Measurements from ENCODE around the gene FLVCR2.

FLVCR2 gene

GRCh38 chr14:75547552-75548250 lies 30.7 kb upstream of the FLVCR2 start:
- H3K4me3 Mint-ChIP-seq, result no peak overlapping the region
- DNase-seq (ENCODE audit: low spot score), result no peak
- H3K36me3 Mint-ChIP-seq (ENCODE audit: low read depth), result peaks cover 35% of the 10 kb centered on the region
- H3K27me3 Mint-ChIP-seq (ENCODE audit: low read depth), result no peaks in the 10 kb centered on the region
- H3K27ac Mint-ChIP-seq, result no peak overlapping the region
- H3K4me1 Mint-ChIP-seq (ENCODE audit: low read depth), result peaks cover 29% of the 10 kb centered on the region
- no peaks in the 10 kb centered on the region for H3K9me3 Mint-ChIP-seq

GRCh38 chr14:75548544-75548943 lies 29.9 kb upstream of the FLVCR2 start:
- H3K36me3 Mint-ChIP-seq (ENCODE audit: low read depth), result peaks cover 35% of the 10 kb centered on the region
- no peak for DNase-seq (ENCODE audit: low spot score)
- H3K27ac Mint-ChIP-seq, result no peak overlapping the region
- H3K4me1 Mint-ChIP-seq (ENCODE audit: low read depth), result peaks cover 27% of the 10 kb centered on the region
- no peaks in the 10 kb centered on the region for H3K9me3 Mint-ChIP-seq
- no peaks in the 10 kb centered on the region for H3K27me3 Mint-ChIP-seq (ENCODE audit: low read depth)
- no peak overlapping the region for H3K4me3 Mint-ChIP-seq

- no peaks in the 10 kb centered on the region for H3K27me3 Mint-ChIP-seq (ENCODE audit: low read depth)
- H3K27ac Mint-ChIP-seq, result peak overlapping the region; percentile 12
- no peaks in the 10 kb centered on the region for H3K9me3 Mint-ChIP-seq
- peaks cover 35% of the 10 kb centered on the region for H3K36me3 Mint-ChIP-seq (ENCODE audit: low read depth)
- peak; percentile 64 for DNase-seq (ENCODE audit: low spot score)
- H3K4me1 Mint-ChIP-seq (ENCODE audit: low read depth), result peaks cover 24% of the 10 kb centered on the region
- H3K4me3 Mint-ChIP-seq, result peak overlapping the region; percentile 14
Observed at GRCh38 chr14:75549169-75549568, 29.3 kb upstream of the FLVCR2 start.

- H3K4me1 Mint-ChIP-seq (ENCODE audit: low read depth), result peaks cover 29% of the 10 kb centered on the region
- no peaks in the 10 kb centered on the region for H3K9me3 Mint-ChIP-seq
- no peaks in the 10 kb centered on the region for H3K27me3 Mint-ChIP-seq (ENCODE audit: low read depth)
- peaks cover 30% of the 10 kb centered on the region for H3K36me3 Mint-ChIP-seq (ENCODE audit: low read depth)
- H3K4me3 Mint-ChIP-seq, result no peak overlapping the region
- no peak for DNase-seq (ENCODE audit: low spot score)
- no peak overlapping the region for H3K27ac Mint-ChIP-seq
Observed at GRCh38 chr14:75551021-75551420, 27.4 kb upstream of the FLVCR2 start.

- H3K36me3 Mint-ChIP-seq (ENCODE audit: low read depth), result peaks cover 11% of the 10 kb centered on the region
- no peak overlapping the region for H3K4me3 Mint-ChIP-seq
- H3K9me3 Mint-ChIP-seq, result peaks cover 6% of the 10 kb centered on the region
- H3K4me1 Mint-ChIP-seq (ENCODE audit: low read depth), result peaks cover 30% of the 10 kb centered on the region
- DNase-seq (ENCODE audit: low spot score), result no peak
- H3K27ac Mint-ChIP-seq, result no peak overlapping the region
- no peaks in the 10 kb centered on the region for H3K27me3 Mint-ChIP-seq (ENCODE audit: low read depth)
Observed at GRCh38 chr14:75553157-75553556, 25.3 kb upstream of the FLVCR2 start.

GRCh38 chr14:75553761-75554364 lies 24.6 kb upstream of the FLVCR2 start:
- H3K4me1 Mint-ChIP-seq (ENCODE audit: low read depth), result peaks cover 28% of the 10 kb centered on the region
- H3K9me3 Mint-ChIP-seq, result peaks cover 6% of the 10 kb centered on the region
- no peak overlapping the region for H3K4me3 Mint-ChIP-seq
- no peak overlapping the region for H3K27ac Mint-ChIP-seq
- no peaks in the 10 kb centered on the region for H3K27me3 Mint-ChIP-seq (ENCODE audit: low read depth)
- DNase-seq (ENCODE audit: low spot score), result no peak
- peaks cover 7% of the 10 kb centered on the region for H3K36me3 Mint-ChIP-seq (ENCODE audit: low read depth)

- Mint-ChIP-seq H3K36me3 (ENCODE audit: low read depth) (peaks cover 3% of the 10 kb centered on the region), H3K4me3 (no peak overlapping the region), H3K9me3 (peaks cover 6% of the 10 kb centered on the region), H3K27ac (no peak overlapping the region), H3K27me3 (ENCODE audit: low read depth) (no peaks in the 10 kb centered on the region), H3K4me1 (ENCODE audit: low read depth) (peaks cover 28% of the 10 kb centered on the region)
- no peak for DNase-seq (ENCODE audit: low spot score)
Observed at GRCh38 chr14:75554482-75554881, 23.9 kb upstream of the FLVCR2 start.

- H3K27ac Mint-ChIP-seq, result no peak overlapping the region
- H3K4me1 Mint-ChIP-seq (ENCODE audit: low read depth), result peaks cover 50% of the 10 kb centered on the region
Observed at GRCh38 chr14:75558440-75558839, 20.0 kb upstream of the FLVCR2 start.

GRCh38 chr14:75559045-75559444 lies 19.4 kb upstream of the FLVCR2 start:
- H3K4me3 Mint-ChIP-seq, result no peak overlapping the region
- H3K4me1 Mint-ChIP-seq (ENCODE audit: low read depth), result peaks cover 50% of the 10 kb centered on the region
- H3K27me3 Mint-ChIP-seq (ENCODE audit: low read depth), result no peaks in the 10 kb centered on the region
- DNase-seq (ENCODE audit: low spot score), result no peak
- H3K36me3 Mint-ChIP-seq (ENCODE audit: low read depth), result peaks cover 1% of the 10 kb centered on the region
- H3K27ac Mint-ChIP-seq, result peak overlapping the region; percentile 64
- peaks cover 6% of the 10 kb centered on the region for H3K9me3 Mint-ChIP-seq

More at GRCh38 chr14:75558440-75558839, 20.0 kb upstream of the FLVCR2 start:
- DNase-seq (ENCODE audit: low spot score), result no peak
- H3K36me3 Mint-ChIP-seq (ENCODE audit: low read depth), result peaks cover 1% of the 10 kb centered on the region
- peaks cover 6% of the 10 kb centered on the region for H3K9me3 Mint-ChIP-seq
- no peak overlapping the region for H3K4me3 Mint-ChIP-seq
- no peaks in the 10 kb centered on the region for H3K27me3 Mint-ChIP-seq (ENCODE audit: low read depth)

GRCh38 chr14:75559451-75560222 lies 18.8 kb upstream of the FLVCR2 start:
- peaks cover 1% of the 10 kb centered on the region for H3K36me3 Mint-ChIP-seq (ENCODE audit: low read depth)
- no peaks in the 10 kb centered on the region for H3K27me3 Mint-ChIP-seq (ENCODE audit: low read depth)
- H3K4me1 Mint-ChIP-seq (ENCODE audit: low read depth), result peaks cover 52% of the 10 kb centered on the region
- H3K9me3 Mint-ChIP-seq, result peaks cover 6% of the 10 kb centered on the region
- H3K27ac Mint-ChIP-seq, result peak overlapping the region; percentile 64
- no peak overlapping the region for H3K4me3 Mint-ChIP-seq
- DNase-seq (ENCODE audit: low spot score), result peak; percentile 81

GRCh38 chr14:75561013-75561432 lies 17.4 kb upstream of the FLVCR2 start:
- H3K9me3 Mint-ChIP-seq, result peaks cover 6% of the 10 kb centered on the region
- H3K36me3 Mint-ChIP-seq (ENCODE audit: low read depth), result peaks cover 1% of the 10 kb centered on the region
- H3K4me1 Mint-ChIP-seq (ENCODE audit: low read depth), result peaks cover 56% of the 10 kb centered on the region
- H3K27me3 Mint-ChIP-seq (ENCODE audit: low read depth), result no peaks in the 10 kb centered on the region
- DNase-seq (ENCODE audit: low spot score), result peak; percentile 45
- no peak overlapping the region for H3K27ac Mint-ChIP-seq
- H3K4me3 Mint-ChIP-seq, result no peak overlapping the region

- DNase-seq (ENCODE audit: low spot score), result peak; percentile 85
- peaks cover 1% of the 10 kb centered on the region for H3K36me3 Mint-ChIP-seq (ENCODE audit: low read depth)
- H3K4me1 Mint-ChIP-seq (ENCODE audit: low read depth), result peaks cover 61% of the 10 kb centered on the region
- H3K27ac Mint-ChIP-seq, result peak overlapping the region; percentile 27
- H3K27me3 Mint-ChIP-seq (ENCODE audit: low read depth), result no peaks in the 10 kb centered on the region
- no peak overlapping the region for H3K4me3 Mint-ChIP-seq
- H3K9me3 Mint-ChIP-seq, result no peaks in the 10 kb centered on the region
Observed at GRCh38 chr14:75562089-75562488, 16.3 kb upstream of the FLVCR2 start.

- Mint-ChIP-seq H3K9me3 (no peaks in the 10 kb centered on the region), H3K27ac (peak overlapping the region; percentile 27), H3K4me1 (ENCODE audit: low read depth) (peaks cover 61% of the 10 kb centered on the region), H3K36me3 (ENCODE audit: low read depth) (peaks cover 1% of the 10 kb centered on the region), H3K27me3 (ENCODE audit: low read depth) (no peaks in the 10 kb centered on the region), H3K4me3 (no peak overlapping the region)
- DNase-seq (ENCODE audit: low spot score), result no peak
Observed at GRCh38 chr14:75562489-75562888, 15.9 kb upstream of the FLVCR2 start.

- no peaks in the 10 kb centered on the region for H3K9me3 Mint-ChIP-seq
- no peak for DNase-seq (ENCODE audit: low spot score)
- H3K4me3 Mint-ChIP-seq, result no peak overlapping the region
- no peaks in the 10 kb centered on the region for H3K27me3 Mint-ChIP-seq (ENCODE audit: low read depth)
- H3K36me3 Mint-ChIP-seq (ENCODE audit: low read depth), result no peaks in the 10 kb centered on the region
- H3K4me1 Mint-ChIP-seq (ENCODE audit: low read depth), result peaks cover 68% of the 10 kb centered on the region
- H3K27ac Mint-ChIP-seq, result no peak overlapping the region
Observed at GRCh38 chr14:75563931-75564330, 14.5 kb upstream of the FLVCR2 start.
